Measurements from ENCODE around the gene FBXO41. TPM values are rescaled to one million over a fixed set of nuclear protein-coding genes. Genes with fewer than 3 reads are reported as not detected.

The FBXO41 gene
- total and polyA plus RNA-seq, 2 donors (not counting 3 experiments of a cell fraction or from before 2014, with no cell fraction given) = 0.88 to 1.5 TPM

DNA sequence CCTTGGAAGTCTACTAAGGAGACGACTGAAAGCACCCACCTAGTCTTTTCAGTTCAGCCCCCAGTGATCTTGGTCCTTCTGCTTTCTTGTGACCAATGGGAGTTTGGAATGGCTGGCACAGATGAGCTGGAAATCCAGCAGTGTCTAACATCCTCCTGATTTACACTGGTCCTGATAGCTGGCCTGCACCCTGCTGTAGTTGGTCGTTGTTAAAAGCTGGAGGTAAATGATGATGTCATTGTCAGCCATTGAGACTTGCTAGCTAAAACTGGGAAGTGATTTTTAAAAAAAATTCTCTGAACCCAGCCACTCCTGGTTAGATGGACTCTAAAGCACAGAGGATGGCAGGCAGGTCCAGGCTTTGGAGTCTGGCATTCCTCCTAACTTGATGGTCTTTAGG is 30.9 kb downstream of the FBXO41 start:
- no peaks in the 10 kb centered on the region for H4K20me1 ChIP-seq (replicated peaks; ENCODE audit: control insufficient read depth, extremely low read depth, insufficient read depth, low read length)
- no peak overlapping the region for H3K4me3 ChIP-seq (replicated peaks in 1 of 3; ENCODE audit: insufficient read depth in 1 of 3, low read depth in 1 of 3, low read length in 3 of 3)
- no peaks in the 10 kb centered on the region for H3K27me3 ChIP-seq (ENCODE audit: control insufficient read depth in 2 of 2, insufficient read depth in 2 of 2, low read length in 2 of 2)
- FAIRE-seq (no peak), DNase-seq (ENCODE audit: low read depth, low spot score) (no peak)
- H3K9me1 ChIP-seq (replicated peaks; ENCODE audit: control insufficient read depth, extremely low read depth, insufficient read depth, low read length) = no peaks in the 10 kb centered on the region
- intact Hi-C loops (cut with micrococcal nuclease) = no loop called here
- BruUV-seq (replicated peaks) = no TSS peak
- no peaks in the 10 kb centered on the region for H3K9me3 ChIP-seq (replicated peaks; ENCODE audit: control insufficient read depth, insufficient read depth, low read length)
- ChIA-PET POLR2A (no interaction called here), CTCF (no interaction called here)
- no peaks in the 10 kb centered on the region for H3K4me1 ChIP-seq (ENCODE audit: control insufficient read depth, extremely low read depth, insufficient read depth, low read length)
- no peak overlapping the region for H2AFZ ChIP-seq (ENCODE audit: low read depth, low read length)
- TF ChIP-seq POLR2A (IDR thresholded peaks at IDR 0.05; ENCODE audit: low read depth, low read length) = no peak
- TF ChIP-seq MYC (IDR thresholded peaks at IDR 0.05; ENCODE audit: low read depth, low read length) = no peak
- TF ChIP-seq, protein P1, sequence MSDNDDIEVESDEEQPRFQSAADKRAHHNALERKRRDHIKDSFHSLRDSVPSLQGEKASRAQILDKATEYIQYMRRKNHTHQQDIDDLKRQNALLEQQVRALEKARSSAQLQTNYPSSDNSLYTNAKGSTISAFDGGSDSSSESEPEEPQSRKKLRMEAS (IDR thresholded peaks at IDR 0.05; ENCODE audit: insufficient read depth, insufficient read length) = no peak
- no peak for TF ChIP-seq GATA2 (IDR thresholded peaks at IDR 0.05; ENCODE audit: insufficient read depth, insufficient read length, low read depth, low read length)
- TF ChIP-seq JUN (IDR thresholded peaks at IDR 0.05; ENCODE audit: borderline replicate concordance, insufficient read depth, insufficient read length, low read depth) = no peak
- TF ChIP-seq, protein P2, sequence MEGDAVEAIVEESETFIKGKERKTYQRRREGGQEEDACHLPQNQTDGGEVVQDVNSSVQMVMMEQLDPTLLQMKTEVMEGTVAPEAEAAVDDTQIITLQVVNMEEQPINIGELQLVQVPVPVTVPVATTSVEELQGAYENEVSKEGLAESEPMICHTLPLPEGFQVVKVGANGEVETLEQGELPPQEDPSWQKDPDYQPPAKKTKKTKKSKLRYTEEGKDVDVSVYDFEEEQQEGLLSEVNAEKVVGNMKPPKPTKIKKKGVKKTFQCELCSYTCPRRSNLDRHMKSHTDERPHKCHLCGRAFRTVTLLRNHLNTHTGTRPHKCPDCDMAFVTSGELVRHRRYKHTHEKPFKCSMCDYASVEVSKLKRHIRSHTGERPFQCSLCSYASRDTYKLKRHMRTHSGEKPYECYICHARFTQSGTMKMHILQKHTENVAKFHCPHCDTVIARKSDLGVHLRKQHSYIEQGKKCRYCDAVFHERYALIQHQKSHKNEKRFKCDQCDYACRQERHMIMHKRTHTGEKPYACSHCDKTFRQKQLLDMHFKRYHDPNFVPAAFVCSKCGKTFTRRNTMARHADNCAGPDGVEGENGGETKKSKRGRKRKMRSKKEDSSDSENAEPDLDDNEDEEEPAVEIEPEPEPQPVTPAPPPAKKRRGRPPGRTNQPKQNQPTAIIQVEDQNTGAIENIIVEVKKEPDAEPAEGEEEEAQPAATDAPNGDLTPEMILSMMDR (IDR thresholded peaks at IDR 0.05; ENCODE audit: extremely low read depth in 1 of 2, insufficient read depth in 1 of 2, low read depth in 1 of 2, low read length in 2 of 2) = no peak
- TF ChIP-seq POLR2AphosphoS5 (IDR thresholded peaks at IDR 0.05; ENCODE audit: insufficient read depth, low read depth, low read length) = no peak
- no peak for TF ChIP-seq FOS (IDR thresholded peaks at IDR 0.05; ENCODE audit: borderline replicate concordance, insufficient read depth, low read length)
- no peak for TF ChIP-seq EZH2 (IDR thresholded peaks at IDR 0.05; ENCODE audit: borderline replicate concordance, low read depth, low read length, severe bottlenecking)
- H3K9ac ChIP-seq (replicated peaks; ENCODE audit: extremely low read depth, insufficient read depth, low read length) = no peak overlapping the region
- H3K36me3 ChIP-seq (ENCODE audit: control insufficient read depth in 2 of 2, extremely low read depth in 1 of 2, insufficient read depth in 2 of 2, low read length in 2 of 2) = peaks cover 29 to 48% of the 10 kb centered on the region in 2 experiments
- no peaks in the 10 kb centered on the region for H3K79me2 ChIP-seq (ENCODE audit: control insufficient read depth, insufficient read depth, low read length)
- H3K27ac ChIP-seq (ENCODE audit: insufficient read depth, low read depth, low read length) = no peak overlapping the region
- no peak overlapping the region for H3K4me2 ChIP-seq (ENCODE audit: insufficient read depth, low read length)
- dilution Hi-C loops (cut with MboI; ENCODE audit: extremely low pct_ligation_motif_present, low sequenced_read_pairs) = no loop called here
